Mucosa of descending colon (tissue), 3 donors: Measurements from ENCODE around the gene MYRIP. TPM values are rescaled to one million over a fixed set of nuclear protein-coding genes. Genes with fewer than 3 reads are reported as not detected.
"Not testable (repeated sequence)": the region's sequence is repeated elsewhere in the genome, so short reads cannot be mapped to it uniquely, and the experiment has no call there.

Source experiments
- ATAC-seq: fragments of 200-7000 bp; cut with Tn5 transposase; one replicate; pipeline ENCODE4 v1.9.1; 2020; ENCODE audit warnings: mild to moderate bottlenecking, moderate library complexity
- DNase-seq, 3 donors: peaks; one replicate each; pipeline ENCODE4 v3.0.0-alpha.2; 2020
- H3K36me3 ChIP-seq: fragments of 200-600 bp; one replicate; pipeline ENCODE4 v1.8.0; 2021; ENCODE audit warnings: low read depth, mild to moderate bottlenecking
- H3K4me1 ChIP-seq: fragments of 200-600 bp; one replicate; pipeline ENCODE4 v1.8.0; 2021; ENCODE audit warnings: low read depth, mild to moderate bottlenecking
- H3K4me3 ChIP-seq: fragments of 200-600 bp; one replicate; pipeline ENCODE4 v1.8.0; 2021; ENCODE audit warnings: mild to moderate bottlenecking
- H3K9me3 ChIP-seq: fragments of 200-600 bp; one replicate; pipeline ENCODE4 v1.8.0; 2021; ENCODE audit warnings: mild to moderate bottlenecking
- CTCF ChIP-seq: fragments of 200-600 bp; IDR thresholded peaks from one replicate; pipeline ENCODE4 v1.8.0; 2022; ENCODE audit warnings: antibody characterized with exemption, mild to moderate bottlenecking
- intact Hi-C, 2 donors: fragments of 100-400 bp; cut with DNase I in 1 of 2; cut with micrococcal nuclease in 1 of 2; formaldehyde crosslinking; loops; one replicate each; pipeline versions ENCODE4 v1.11.0 to v1.11.1; 2022; cut with DNase I, micrococcal nuclease
- total RNA-seq, 3 donors: library from RNA; stranded (reverse); fragmentation: NEBNext Ultra II Directional in 2 of 3; extraction: Animal tissue kit (Norgen Biotek cat#: 25700) in 2 of 3; gene quantifications; one replicate each; pipeline versions ENCODE4 v1.2.1 to v1.2.4, GENCODE V29; 2021 to 2023
- donor health status: DM: no; HTN: no; CAD: no; lungs with moderate emphysema.
- donor health status: DM: no; HTN: no; CAD: no.
- donor health status: DM: no; HTN: yes; CAD: no.

Gene MYRIP
- total RNA-seq, 3 donors from 2014 or later = 7.2 to 11.2 (median 9.9) TPM

GRCh38 chr3:40281995-40282394 lies 472.6 kb downstream of the MYRIP start:
- intact Hi-C loops = no loop called here
- no peak overlapping the region for H3K4me3 ChIP-seq
- TF ChIP-seq CTCF = no peak
- ATAC-seq (no peak), DNase-seq (no peak)
- H3K36me3 ChIP-seq = no peaks in the 10 kb centered on the region
- no peaks in the 10 kb centered on the region for H3K9me3 ChIP-seq
- no peaks in the 10 kb centered on the region for H3K4me1 ChIP-seq

- ATAC-seq, H3K36me3 ChIP-seq, intact Hi-C loops, H3K4me3 ChIP-seq, H3K9me3 ChIP-seq, H3K4me1 ChIP-seq, DNase-seq: not testable (repeated sequence)
Observed at GRCh38 chr3:40283057-40283456, 473.6 kb downstream of the MYRIP start.

GRCh38 chr3:40287248-40287647 lies 477.8 kb downstream of the MYRIP start:
- H3K4me1 ChIP-seq = no peaks in the 10 kb centered on the region
- TF ChIP-seq CTCF = no peak
- H3K9me3 ChIP-seq = no peaks in the 10 kb centered on the region
- H3K4me3 ChIP-seq = no peak overlapping the region
- DNase-seq (no peak), ATAC-seq (no peak)
- H3K36me3 ChIP-seq = no peaks in the 10 kb centered on the region
- intact Hi-C loops = no loop called here

- ATAC-seq (peak; percentile 40), DNase-seq (peak in 1 of 3 donors; percentile 25)
- H3K4me3 ChIP-seq = no peak overlapping the region
- intact Hi-C loops = no loop called here
- H3K36me3 ChIP-seq = no peaks in the 10 kb centered on the region
- H3K9me3 ChIP-seq = no peaks in the 10 kb centered on the region
- no peak for TF ChIP-seq CTCF
- no peaks in the 10 kb centered on the region for H3K4me1 ChIP-seq
Observed at GRCh38 chr3:40290396-40290795, 481.0 kb downstream of the MYRIP start.

- TF ChIP-seq CTCF = no peak
- H3K4me1 ChIP-seq = no peaks in the 10 kb centered on the region
- no peaks in the 10 kb centered on the region for H3K36me3 ChIP-seq
- no peak overlapping the region for H3K4me3 ChIP-seq
- no peaks in the 10 kb centered on the region for H3K9me3 ChIP-seq
- ATAC-seq = no peak
- no peak for DNase-seq
- intact Hi-C loops = no loop called here
Observed at GRCh38 chr3:40291471-40291870, 482.1 kb downstream of the MYRIP start.

GRCh38 chr3:40292637-40293349 lies 483.4 kb downstream of the MYRIP start:
- H3K4me3 ChIP-seq = no peak overlapping the region
- no peaks in the 10 kb centered on the region for H3K36me3 ChIP-seq
- ATAC-seq (no peak), DNase-seq (no peak)
- TF ChIP-seq CTCF = no peak
- H3K9me3 ChIP-seq = no peaks in the 10 kb centered on the region
- no peaks in the 10 kb centered on the region for H3K4me1 ChIP-seq
- intact Hi-C loops = no loop called here
